GM18867 (cell line): ENCODE data around the gene AP1S3.

Source experiments
- ATAC-seq: cut with Tn5 transposase; IDR thresholded peaks from one replicate; pipeline ENCODE4 v1.9.1; 2021; ENCODE audit warnings: mild to moderate bottlenecking, moderate library complexity; ENCODE audit not compliant: unreplicated experiment

AP1S3 gene

DNA sequence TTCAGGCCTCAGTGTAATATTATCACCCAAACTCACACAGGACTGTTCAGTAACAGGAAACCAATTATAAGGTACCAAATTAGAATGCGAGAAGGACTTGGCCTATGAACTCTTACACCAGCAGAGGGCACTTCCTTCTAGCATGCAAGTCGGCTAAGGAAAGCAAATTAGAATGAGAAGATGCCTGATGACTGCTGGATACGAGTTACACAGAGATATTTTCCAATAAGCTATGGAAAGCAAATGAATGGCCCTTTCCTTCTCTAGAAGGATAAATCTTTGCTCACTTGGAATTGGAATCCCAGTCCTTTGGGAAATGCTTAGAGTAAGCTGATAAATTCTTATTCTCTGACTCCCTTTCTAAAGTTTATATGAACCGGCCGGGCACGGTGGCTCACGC, 109.8 kb downstream of the AP1S3 start:
- ATAC-seq = peak; percentile 97

DNA sequence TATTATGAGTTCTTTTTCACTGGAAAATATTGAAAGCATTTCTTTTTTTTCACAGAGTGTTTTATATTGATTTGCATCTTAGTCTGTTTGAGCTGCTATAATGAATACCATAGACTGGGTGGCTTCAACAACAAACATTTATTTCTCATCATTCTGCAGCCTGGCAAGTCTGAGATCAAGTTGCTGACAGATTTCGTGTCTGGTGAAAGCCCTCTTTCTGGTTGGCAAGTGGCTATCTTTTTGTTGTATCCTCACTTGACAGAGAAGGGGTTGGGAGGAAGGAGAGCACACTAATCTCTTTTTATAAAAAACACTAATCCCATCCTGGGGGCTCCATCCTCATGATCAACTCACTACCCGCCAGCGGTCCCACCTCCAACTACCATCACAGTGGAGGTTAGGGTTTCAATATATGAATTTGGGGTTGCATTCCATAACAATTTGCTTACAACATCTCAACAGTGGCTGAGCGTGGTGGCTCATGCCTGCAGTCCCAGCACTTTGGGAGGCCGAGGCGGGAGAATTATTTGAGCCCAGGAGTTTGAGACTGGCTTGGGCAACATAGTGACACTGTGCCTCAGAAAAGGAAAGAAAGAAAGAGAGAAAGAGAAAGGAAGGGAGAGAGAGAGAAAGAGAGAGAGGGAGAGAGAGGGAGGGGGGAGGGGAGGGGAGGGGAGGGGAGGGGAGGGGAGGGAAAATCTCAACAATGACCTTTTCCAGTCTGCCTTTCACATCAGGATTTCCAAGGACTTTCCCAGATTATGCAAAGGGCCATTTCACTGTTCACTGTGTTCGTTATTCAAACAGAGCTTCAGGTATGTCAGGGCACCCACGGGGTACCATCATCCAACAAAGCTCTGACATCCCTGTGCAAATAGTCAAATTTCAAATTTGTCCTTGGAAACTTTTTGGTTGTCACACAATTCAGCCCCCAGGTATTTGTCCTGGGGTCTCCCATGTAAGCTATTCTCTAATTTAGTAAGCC, 111.1 kb downstream of the AP1S3 start:
- ATAC-seq = no peak

DNA sequence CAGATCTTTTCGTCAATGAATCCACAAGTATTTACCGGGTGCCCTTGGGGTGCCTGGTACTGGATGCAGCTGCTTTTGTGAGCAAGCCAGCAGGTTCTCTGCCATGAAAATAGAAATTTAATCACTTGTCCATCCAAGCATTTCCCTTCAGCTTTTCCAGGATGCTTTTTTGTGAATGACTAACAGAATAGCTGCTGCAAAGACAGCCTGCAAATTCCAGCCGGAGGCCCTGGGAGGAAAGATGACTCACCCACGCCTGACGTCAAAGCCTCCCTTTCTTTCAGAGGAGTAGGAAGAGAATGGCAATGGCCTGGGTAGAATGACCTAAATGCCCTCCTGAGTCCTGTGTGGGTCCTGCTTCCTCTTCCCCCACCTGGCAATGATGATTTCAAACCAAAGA, 111.9 kb downstream of the AP1S3 start:
- ATAC-seq = no peak

DNA sequence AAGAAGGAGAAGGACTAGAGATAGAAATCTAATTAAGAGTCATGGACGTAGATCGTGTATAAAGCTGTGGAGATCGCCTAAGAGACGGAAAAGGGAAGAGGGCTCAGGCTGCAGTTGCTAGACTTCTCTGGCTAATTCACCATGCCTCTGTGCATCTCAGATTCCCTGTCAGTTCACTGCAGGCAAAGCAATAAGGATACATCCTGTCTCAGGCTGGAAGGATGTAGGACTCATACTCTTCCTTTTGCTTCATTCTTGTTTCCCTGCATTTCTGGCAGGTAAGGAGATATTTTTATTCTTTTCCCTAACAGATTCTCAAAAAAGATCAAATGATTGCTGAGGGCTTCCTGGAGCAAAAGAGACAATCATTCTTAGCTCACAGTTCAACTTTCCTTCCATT, 112.5 kb downstream of the AP1S3 start:
- no peak for ATAC-seq

DNA sequence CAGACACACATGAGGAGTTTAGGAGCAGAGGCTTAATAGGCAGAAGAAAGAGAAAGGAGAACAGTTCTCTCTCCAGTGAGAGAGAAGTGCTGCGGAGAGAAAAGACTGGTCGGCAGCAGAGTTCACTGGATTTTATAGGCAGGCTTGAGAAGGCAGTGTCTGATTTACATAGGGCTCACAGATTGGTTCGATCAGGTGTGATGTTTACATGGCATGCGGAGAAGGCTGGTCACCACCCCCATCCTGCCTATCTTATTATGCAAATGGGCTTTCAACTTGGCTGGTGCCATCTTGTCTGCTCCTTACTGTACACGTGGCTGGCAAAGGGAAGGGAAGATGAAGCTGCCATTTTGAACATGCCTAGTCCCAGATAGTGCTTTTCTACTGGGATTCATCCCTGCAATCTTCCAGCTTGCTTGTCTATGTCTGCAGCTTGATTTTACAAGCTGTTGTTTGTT, 113.4 kb downstream of the AP1S3 start:
- no peak for ATAC-seq

DNA sequence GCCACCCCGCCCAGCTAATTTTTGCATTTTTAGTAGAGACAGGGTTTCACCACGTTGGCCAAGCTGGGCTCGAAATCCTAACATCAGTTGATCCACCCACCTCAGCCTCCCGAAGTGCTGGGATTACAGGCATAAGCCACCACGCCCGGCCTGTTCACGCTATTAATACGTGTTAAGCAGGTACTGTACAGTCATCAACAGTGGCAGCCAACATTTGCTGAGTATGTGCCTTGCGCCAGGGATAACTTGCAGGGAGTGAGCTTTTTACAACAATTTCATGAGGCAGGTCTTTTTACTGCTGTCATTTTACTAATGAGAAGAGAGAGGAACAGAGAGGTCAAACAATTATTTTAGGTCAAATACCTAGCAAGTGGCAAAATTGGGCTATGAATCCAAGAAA, 115.2 kb downstream of the AP1S3 start:
- no peak for ATAC-seq

DNA sequence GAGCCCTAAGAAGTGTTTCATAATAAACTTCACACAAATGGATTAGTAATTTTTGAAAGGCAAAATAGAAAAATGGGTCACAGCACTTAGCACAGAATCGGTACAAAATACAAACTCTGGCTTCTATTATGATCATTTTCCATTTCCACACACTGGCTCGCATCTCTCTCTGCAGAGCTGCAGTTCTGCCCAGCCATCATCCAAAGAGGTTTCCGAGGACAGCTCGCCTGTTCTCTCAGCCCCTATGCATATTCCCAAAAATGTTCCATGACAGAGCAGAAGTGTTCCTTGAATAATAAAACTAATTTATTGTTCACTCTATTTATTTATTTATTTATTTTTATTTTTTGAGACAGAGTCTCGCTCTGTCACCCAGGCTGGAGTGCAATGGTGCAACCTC, 115.6 kb downstream of the AP1S3 start:
- no peak for ATAC-seq

DNA sequence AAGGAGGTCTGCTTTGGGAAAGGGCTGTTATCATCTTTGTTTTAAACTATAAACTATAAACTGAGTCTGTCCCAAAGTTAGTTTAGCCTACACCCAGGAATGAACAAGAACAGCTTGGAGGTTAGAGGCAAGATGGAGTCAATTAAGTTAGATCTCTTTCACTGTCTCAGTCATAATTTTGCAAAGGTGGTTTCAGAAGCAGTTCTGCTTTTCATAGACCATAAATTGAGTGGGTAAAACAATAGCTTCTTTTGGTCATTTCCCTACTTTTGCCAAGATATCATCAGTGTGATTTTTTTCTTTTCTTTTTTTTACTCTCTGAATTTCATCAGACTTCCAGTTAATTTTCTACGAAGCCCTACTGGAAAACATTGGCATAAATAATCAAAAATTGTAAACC, 117.0 kb downstream of the AP1S3 start:
- ATAC-seq = no peak

DNA sequence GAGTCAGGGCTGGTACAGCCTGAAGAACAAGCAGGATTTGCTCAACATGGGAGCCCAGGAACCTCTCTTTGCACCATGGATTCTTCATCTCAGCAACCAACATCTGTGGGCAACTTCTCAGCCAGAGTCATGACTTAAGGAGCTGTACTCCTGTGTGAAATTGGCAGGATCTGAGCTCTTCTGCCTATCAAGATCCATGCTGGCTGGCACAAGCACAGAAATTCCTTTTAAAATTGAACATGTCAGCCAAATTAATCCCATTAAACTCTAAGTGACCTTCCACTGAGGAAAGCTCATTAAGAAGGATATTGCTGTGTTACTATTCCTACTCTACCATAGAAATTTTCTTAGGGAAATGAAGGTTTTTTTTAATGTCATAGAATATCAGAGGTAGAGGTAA, 124.7 kb downstream of the AP1S3 start:
- no peak for ATAC-seq

DNA sequence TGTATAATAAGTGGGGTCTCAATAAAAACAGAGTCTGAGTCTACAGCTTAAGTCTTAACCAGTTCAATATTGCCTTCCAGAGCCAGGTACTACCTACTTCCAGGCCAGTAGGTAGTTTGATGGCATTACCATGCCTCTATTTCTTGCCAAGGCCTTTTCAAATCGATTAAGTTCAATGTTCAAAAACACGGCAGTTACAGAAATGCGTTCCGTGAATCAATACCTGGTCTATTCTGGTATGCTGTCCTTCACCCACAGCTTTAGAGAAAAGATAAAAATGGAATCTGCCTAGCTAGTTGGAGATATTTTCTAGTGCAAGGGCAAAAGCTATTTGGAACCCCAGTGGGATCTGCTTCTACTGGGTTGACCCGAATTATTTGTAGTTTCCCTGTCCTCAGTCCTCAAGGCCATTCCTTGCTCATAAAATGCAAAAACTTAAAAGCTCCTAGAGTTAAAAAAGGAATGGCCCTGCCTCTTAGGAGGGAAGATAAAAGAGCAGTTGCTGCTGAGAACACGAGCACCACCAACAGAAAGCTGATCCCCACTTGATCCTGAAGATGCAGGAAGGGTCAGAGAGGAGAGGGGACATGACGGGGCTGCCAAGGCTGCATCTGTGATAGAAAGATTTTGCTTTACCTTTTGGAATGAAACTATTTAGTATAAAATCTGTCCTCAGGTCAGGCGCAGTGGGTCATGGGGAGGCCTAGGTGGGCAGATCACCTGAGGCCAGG, 125.6 kb downstream of the AP1S3 start:
- no peak for ATAC-seq
